ENCODE data around the gene XPNPEP1. TPM values are rescaled to one million over a fixed set of nuclear protein-coding genes. Genes with fewer than 3 reads are reported as not detected.

The XPNPEP1 gene
- total and polyA plus RNA-seq, 2 of the 4 experiments (the other 2 are of a cell fraction) = 164 to 311 TPM

- dilution Hi-C loops (cut with HindIII; ENCODE audit: low sequenced_read_pairs, unreplicated experiment) = no loop called here
Observed at GRCh38 chr10:109862041-109862440, 61.3 kb downstream of the XPNPEP1 start.

More at GRCh38 chr10:109862041-109862440, 61.3 kb downstream of the XPNPEP1 start:
- in situ Hi-C loops (cut with MboI; ENCODE audit: low sequenced_read_pairs) (no loop called here), intact Hi-C loops (cut with micrococcal nuclease) (no loop called here)
- no peak overlapping the region for H2BK15ac ChIP-seq (ENCODE audit: low read depth, low read length)
- H3K9ac ChIP-seq (ENCODE audit: low read depth, low read length) = no peak overlapping the region
- H3K4ac ChIP-seq (ENCODE audit: low read depth, low read length) = no peak overlapping the region
- no peak overlapping the region for H3K56ac ChIP-seq (ENCODE audit: extremely low read depth, insufficient read depth, low read length)
- H3K9me3 ChIP-seq (ENCODE audit: control insufficient read depth, insufficient read depth, low read length) = no peaks in the 10 kb centered on the region; the same call in 1 of the 2 replicates
- H2AK9ac ChIP-seq (replicated peaks; ENCODE audit: low read depth, low read length, poor library complexity) = no peak overlapping the region
- no TSS peak for BruUV-seq (replicated peaks)
- H2BK120ac ChIP-seq (ENCODE audit: low read depth, low read length) = no peak overlapping the region
- H3K18ac ChIP-seq (ENCODE audit: low read depth, low read length) = no peak overlapping the region
- ChIA-PET CTCF (interaction anchor here (1.1 kb wide), 1 partner anchor 10 kb away, joined by 3 read pairs; no protein-coding TSS in a partner anchor), POLR2A (ENCODE audit: unreplicated experiment) (no interaction called here)
- no peak overlapping the region for H3K27ac ChIP-seq (ENCODE audit: insufficient read depth, low read length)
- no peak overlapping the region for H4K5ac ChIP-seq (ENCODE audit: low read depth, low read length)
- H3K79me1 ChIP-seq (ENCODE audit: low read depth in 1 of 2, low read length in 2 of 2) = no peaks in the 10 kb centered on the region; a peak in 1 of 4 replicates
- no CpG with 5 or more reads among the region's 6 CpGs for WGBS, 2 experiments (ENCODE audit: extremely low coverage in 2 of 2, insufficient read length in 1 of 2)
- ATAC-seq (ENCODE audit: low read depth) (no peak), DNase-seq (no peak)
- H2BK5ac ChIP-seq (ENCODE audit: low read depth, low read length, poor library complexity, severe bottlenecking) = no peak overlapping the region
- no peak overlapping the region for H2AFZ ChIP-seq (replicated peaks; ENCODE audit: low read length, poor library complexity)
- TF ChIP-seq, protein P1, sequence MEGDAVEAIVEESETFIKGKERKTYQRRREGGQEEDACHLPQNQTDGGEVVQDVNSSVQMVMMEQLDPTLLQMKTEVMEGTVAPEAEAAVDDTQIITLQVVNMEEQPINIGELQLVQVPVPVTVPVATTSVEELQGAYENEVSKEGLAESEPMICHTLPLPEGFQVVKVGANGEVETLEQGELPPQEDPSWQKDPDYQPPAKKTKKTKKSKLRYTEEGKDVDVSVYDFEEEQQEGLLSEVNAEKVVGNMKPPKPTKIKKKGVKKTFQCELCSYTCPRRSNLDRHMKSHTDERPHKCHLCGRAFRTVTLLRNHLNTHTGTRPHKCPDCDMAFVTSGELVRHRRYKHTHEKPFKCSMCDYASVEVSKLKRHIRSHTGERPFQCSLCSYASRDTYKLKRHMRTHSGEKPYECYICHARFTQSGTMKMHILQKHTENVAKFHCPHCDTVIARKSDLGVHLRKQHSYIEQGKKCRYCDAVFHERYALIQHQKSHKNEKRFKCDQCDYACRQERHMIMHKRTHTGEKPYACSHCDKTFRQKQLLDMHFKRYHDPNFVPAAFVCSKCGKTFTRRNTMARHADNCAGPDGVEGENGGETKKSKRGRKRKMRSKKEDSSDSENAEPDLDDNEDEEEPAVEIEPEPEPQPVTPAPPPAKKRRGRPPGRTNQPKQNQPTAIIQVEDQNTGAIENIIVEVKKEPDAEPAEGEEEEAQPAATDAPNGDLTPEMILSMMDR (conservative IDR thresholded peaks at IDR 0.05; ENCODE audit: low read depth, low read length) = no peak
- no peak for TF ChIP-seq RCOR1 (IDR thresholded peaks at IDR 0.05; ENCODE audit: insufficient replicate concordance, low read length)
- no peak for TF ChIP-seq MAFK (IDR thresholded peaks at IDR 0.05; ENCODE audit: low read depth, low read length)
- no peak for TF ChIP-seq SMC3 (IDR thresholded peaks at IDR 0.05; ENCODE audit: low read depth, low read length)
- no peak for TF ChIP-seq NFE2L2 (IDR thresholded peaks at IDR 0.05; ENCODE audit: low read depth, low read length)
- TF ChIP-seq ELK1 (IDR thresholded peaks at IDR 0.05; ENCODE audit: borderline replicate concordance, low read depth, low read length) = no peak
- no peak for TF ChIP-seq RFX5 (IDR thresholded peaks at IDR 0.05; ENCODE audit: low read depth, low read length)
- TF ChIP-seq MAZ (IDR thresholded peaks at IDR 0.05; ENCODE audit: borderline replicate concordance, low read depth, low read length) = no peak
- no peak for TF ChIP-seq USF2 (IDR thresholded peaks at IDR 0.05; ENCODE audit: low read depth, low read length)
- TF ChIP-seq CHD1 (IDR thresholded peaks at IDR 0.05; ENCODE audit: low read depth, low read length) = no peak
- no peak for TF ChIP-seq CEBPB (IDR thresholded peaks at IDR 0.05; ENCODE audit: low read depth, low read length)
- TF ChIP-seq MXI1 (IDR thresholded peaks at IDR 0.05; ENCODE audit: borderline replicate concordance, low read depth, low read length) = no peak
- H3K4me3 ChIP-seq (ENCODE audit: insufficient read depth, low read depth, low read length) = no peak overlapping the region
- no peak overlapping the region for H4K91ac ChIP-seq (ENCODE audit: insufficient read depth, low read depth, low read length)
- peaks cover 3% of the 10 kb centered on the region for H3K4me1 ChIP-seq (ENCODE audit: control insufficient read depth, insufficient read depth, low read length)
- H3K4me2 ChIP-seq (ENCODE audit: low read depth, low read length) = no peak overlapping the region
- no peaks in the 10 kb centered on the region for H3K27me3 ChIP-seq (ENCODE audit: control insufficient read depth, insufficient read depth, low read length)
- no peaks in the 10 kb centered on the region for H4K20me1 ChIP-seq (ENCODE audit: insufficient read depth, low read length)
- H4K8ac ChIP-seq (ENCODE audit: low read depth in 2 of 2, low read length in 2 of 2) = no peak overlapping the region
- no peak overlapping the region for H2AK5ac ChIP-seq (ENCODE audit: low read depth, low read length)
- no peak overlapping the region for H3K23ac ChIP-seq (ENCODE audit: low read depth, low read length)
- H3K14ac ChIP-seq (replicated peaks; ENCODE audit: low read depth, low read length) = no peak overlapping the region
- no peak overlapping the region for H2BK20ac ChIP-seq (ENCODE audit: low read depth, low read length)
- H3K36me3 ChIP-seq (ENCODE audit: control insufficient read depth, insufficient read depth, low read length) = peaks cover 25% of the 10 kb centered on the region
- H3K9me1 ChIP-seq (ENCODE audit: insufficient read depth, low read length) = peaks cover 4% of the 10 kb centered on the region; the same call in 1 of the 2 replicates

All from IMR-90 (cell line).